AG08395 (cell line): ENCODE data around the gene CORO2A.

Experiments used
- DNase-seq: peaks from one replicate; pipeline ENCODE4 v3.0.0; 2012; ENCODE audit warnings: mixed read lengths, low spot score

CORO2A gene

GRCh38 chr9:98219794-98220370 lies 27.4 kb upstream of the CORO2A start:
- no peak for DNase-seq

- DNase-seq: no peak
Observed at GRCh38 chr9:98219364-98219716, 26.9 kb upstream of the CORO2A start.

DNA sequence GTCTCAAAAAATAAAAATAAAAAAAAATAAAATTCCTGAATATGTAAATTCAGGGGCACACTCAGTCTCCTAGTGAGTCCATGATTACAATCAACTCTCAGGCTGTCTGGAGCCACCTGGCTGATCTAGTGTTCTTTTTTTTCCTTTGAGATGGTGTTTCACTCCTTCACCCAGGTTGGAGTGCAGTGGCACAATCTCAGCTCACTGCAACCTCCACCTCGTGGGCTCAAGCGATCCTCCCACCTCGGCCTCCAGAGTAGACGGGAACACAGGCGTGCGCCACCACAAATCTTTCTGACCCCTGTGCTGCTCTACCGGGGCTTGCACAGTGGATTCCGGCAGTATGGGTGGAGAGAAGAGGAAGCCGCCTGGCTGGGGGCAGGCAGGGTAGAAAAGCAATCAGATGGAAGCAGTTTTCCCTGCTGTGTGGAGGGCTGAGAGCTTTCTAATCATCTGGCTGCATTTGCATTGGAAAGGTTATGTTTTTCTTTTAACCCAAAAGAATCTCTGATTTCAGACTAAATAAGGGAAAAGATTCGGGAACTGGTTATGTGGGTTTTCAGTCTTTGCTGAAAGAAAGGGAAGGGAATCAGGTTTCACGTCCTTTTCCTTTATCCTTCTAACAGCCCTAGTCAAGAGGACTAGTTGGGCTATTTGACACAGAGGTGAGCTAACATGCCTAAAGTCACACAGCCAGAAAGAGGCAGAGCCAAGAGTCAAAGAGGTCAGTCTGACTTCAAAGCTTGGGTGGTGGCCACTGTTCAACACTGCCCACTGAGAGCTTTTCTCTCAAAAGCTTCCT lies 26.3 kb upstream of the CORO2A start:
- DNase-seq: no peak

DNA sequence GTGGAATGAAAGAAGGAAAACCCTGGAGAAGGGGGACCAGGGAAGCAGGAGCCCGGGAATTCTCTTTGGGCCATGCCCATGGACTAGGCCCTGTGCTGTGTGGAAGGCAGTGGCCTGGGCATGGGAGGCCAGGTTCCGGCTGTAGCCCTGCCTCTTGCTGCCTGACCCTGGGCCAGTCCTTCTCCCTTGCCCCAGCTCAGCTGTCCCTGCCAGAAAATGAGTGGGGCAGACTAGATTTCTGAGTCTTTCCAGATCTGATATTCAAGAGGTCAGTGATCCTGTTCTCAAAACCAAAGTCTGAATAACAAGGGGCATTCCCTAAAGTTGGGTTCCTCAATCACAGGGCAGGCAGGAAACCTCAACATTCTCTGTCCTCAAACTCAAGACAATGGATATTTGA lies 24.8 kb upstream of the CORO2A start:
- no peak for DNase-seq

DNA sequence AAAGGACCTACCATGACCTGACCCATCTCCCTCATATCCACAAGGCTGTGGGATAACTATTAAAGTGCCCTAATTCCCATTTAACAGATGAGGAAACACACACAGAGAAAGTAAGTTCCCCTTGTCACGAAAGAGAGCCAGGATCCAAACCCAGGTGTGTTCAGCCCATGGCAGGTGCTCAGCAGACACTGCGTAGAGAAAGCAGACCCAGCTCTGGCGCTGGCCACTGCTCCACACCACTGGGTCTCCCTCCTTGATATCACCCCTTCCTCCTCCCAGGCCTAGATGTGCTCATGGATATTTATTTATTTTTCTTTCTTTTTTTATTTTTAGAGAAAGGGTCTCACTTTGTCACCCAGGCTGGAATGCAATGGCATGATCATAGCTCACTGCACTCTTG lies 24.0 kb upstream of the CORO2A start:
- DNase-seq: no peak

- peak; percentile 26 for DNase-seq
Observed at GRCh38 chr9:98215821-98216220, 23.4 kb upstream of the CORO2A start.

GRCh38 chr9:98215271-98215670 lies 22.8 kb upstream of the CORO2A start:
- DNase-seq: no peak

- DNase-seq: no peak
Observed at GRCh38 chr9:98214811-98215210, 22.4 kb upstream of the CORO2A start.

DNA sequence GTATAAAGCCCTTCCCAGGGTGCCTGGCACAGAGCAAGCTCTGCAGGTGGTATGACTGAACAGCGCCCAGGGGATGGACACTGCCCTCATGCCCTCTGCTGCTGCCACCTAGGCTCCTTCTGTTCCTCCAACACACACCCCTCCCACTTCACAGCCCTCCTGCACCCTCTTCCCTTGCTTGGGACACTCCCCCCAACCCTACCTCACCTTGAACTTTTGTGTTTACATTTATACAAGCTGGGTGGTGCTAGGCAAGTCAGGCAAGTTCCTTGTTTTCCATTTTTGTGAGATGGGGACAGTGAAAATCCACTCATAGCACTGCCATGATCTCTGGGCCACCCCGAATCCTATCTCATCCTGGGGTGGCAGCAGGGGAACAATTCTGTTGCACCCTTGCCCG lies 18.8 kb upstream of the CORO2A start:
- DNase-seq: no peak

DNA sequence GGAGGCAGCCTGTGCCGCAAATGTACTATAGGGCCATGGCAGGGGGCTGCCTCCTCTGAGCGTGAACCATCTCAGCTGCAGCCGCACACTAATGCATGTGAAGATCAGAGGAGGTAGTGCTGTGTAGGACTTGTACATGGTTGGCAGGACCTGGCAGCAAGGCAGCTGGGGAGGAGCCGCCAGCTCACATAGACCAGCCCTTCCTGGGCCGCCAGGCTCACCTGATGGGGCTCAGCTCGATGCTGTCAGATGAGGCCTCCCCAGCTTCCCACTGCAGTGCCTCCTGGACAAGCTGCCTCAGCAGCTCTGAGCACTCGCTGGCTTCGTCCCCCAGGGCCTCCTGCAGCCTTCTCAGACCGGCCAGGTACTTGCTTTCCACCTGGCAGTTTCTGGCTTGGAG lies 18.0 kb upstream of the CORO2A start:
- DNase-seq: no peak

DNA sequence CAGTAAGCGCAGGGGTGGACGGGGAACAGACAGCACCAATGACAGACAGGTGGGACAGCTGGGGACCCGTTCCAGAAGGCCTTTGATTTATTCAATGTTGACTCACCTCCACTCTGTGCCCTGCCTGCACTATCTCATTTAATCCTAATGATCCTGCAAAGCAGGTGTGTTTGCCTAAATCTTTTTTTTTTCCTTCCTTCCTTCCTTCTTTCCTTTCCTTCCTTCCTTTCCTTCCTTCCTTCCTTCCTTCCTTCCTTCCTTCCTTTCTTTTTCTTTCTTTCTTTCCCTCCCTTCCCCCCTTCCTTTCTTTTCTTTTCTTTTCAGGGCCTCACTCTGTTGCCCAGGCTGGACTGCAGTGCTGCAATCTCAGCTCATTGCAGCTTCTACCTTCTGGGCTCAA lies 17.1 kb upstream of the CORO2A start:
- no peak for DNase-seq

DNA sequence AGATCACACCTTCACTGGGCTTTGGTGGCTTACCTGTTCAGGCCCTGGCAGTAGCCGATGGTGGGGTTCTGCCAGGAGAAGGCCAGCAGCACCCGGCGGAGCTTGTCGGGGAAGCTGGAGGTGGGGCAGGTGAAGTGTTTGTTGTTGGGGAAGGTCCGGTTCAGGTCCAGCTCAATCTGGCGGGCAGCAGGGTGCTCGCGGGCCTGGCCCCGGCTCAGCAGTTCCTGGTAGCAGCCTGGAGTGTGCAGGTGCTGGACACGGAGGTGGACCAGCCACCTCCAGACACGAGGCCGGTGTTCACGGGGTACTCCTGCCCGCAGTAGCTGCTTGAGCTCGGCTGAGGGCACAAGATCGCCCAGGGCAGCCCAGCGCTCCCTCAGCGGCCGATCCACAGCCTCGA lies 16.2 kb upstream of the CORO2A start:
- DNase-seq: no peak

GRCh38 chr9:98207606-98208005 lies 15.2 kb upstream of the CORO2A start:
- DNase-seq: no peak

- no peak for DNase-seq
Observed at GRCh38 chr9:98206754-98207153, 14.3 kb upstream of the CORO2A start.

DNA sequence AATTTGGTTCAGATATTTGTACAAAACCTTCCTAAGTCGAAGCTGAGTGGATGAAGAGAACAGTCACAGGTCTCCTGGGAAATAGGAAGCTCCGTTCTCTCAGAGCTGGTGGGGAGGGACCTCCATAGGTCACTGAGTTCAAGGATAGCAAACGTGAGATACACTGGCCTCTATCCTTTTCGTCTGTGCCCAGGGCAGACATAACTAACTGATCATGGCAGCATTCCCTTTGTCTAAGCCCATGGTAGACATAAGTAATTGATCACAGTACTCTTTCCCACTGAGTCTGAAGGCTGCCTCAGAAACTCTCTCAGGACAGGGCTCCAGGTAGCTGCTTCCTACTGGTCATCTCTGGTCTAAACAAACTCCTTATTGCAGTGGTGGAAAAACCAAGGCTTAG lies 12.3 kb upstream of the CORO2A start:
- DNase-seq: no peak

- DNase-seq: no peak
Observed at GRCh38 chr9:98203153-98203552, 10.7 kb upstream of the CORO2A start.

DNA sequence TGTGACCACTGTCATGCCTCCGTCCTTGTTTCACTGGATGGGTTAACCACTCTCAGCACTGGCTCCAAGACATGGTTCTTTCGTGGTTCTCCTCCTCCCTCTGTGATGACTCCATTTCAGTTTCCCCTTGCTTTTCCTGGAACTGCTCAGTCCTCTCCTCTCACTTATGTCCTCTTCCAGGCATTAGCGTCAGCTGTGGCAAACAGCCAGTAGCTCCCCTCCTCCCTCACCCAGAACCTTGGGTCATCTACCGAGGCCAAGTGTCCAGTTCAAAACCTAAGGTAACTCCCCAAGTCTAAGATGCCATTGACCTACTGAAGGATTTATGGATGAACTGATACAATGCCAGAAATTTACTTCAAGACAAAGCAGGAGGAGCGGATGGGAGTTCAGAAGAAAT lies 9.8 kb upstream of the CORO2A start:
- DNase-seq: no peak

DNA sequence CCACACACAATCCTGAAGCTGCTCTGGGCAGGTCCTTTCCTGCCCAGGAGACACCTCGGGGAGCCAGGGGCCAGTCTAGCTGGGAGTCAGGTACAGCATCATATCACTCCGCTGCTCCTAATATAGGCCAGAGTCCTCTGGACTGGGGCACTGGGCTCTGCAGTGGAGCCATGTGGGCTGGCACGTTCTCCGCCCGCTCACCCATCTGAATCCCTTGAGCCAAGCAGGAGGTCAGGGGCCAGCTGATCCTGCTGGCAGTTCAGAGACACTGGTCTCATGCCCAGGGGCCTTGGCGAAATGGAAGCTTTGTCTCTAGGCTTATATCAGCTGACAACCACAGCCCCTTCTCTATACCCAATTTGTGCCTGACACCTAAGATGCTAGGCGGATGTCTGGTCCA lies 9.3 kb upstream of the CORO2A start:
- DNase-seq: no peak

DNA sequence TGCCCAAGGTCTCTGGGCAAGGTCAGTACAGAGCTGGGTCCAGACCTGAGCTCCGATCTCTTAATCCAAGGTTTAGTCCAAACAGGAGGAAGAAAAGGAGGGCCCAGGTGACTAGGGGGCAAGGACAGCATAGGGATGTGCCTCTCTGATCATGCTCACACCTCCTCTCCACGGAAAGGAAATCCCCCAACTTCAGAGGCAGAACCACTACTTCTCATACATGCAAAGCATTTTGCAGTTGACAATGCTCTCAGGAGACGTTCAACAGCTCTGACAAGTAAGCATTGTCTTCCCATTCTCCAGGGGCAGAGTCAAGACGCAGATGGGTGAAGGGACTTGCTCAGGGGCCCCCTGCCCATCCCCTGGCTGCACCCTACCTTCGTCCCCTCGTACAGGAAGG lies 8.7 kb upstream of the CORO2A start:
- no peak for DNase-seq

DNA sequence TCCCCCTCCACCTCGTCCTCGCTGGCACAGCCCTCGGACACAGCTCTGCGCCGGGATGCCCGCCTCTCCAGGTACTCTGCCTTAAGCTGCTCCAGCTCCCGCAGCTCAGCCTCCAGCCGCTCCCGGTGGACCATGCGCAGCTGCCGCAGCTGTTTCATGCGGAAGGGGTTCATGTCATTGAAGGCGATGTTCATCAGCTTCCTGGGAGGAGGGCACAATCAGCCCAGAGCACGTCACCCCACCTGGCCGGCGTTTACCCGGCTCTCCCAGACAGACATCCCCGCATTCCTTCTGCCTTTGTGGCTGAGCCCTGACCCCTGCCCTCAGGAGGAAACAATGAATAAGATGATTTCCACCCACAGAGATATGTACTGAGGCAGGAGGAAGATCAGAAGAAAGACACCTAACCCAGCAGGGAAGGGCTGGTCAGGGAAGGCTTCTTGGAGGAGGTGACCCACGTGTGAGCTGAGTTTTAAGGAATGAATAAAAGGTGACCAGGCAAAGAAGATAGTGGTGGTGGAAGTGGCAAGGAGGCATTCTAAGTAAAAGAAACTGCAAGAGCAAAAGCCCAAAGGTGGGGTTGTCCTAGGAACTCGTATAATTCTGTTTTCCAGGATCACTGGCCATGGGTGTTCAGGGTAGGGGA lies 7.1 kb upstream of the CORO2A start:
- no peak for DNase-seq

DNA sequence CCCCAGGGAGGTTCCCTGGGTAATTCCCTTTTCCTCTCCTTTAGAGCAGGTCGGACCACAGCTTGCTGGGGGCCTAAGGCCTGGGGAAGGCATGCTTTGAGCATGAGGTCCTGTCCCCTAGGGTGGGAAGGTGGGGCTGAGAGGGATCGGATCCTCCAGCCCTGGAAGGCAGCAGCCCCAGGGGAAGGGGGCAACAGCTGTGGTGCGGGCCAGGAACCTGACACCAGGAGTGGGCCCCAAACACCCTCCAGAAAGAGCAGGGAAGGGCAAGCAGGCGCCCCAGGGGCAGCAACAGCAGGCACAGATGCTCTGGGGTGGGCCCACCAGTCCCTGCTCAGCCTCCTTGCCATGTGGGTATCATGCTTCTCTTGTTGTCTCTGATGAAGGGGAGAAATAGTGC lies 3.2 kb upstream of the CORO2A start:
- DNase-seq: no peak

DNA sequence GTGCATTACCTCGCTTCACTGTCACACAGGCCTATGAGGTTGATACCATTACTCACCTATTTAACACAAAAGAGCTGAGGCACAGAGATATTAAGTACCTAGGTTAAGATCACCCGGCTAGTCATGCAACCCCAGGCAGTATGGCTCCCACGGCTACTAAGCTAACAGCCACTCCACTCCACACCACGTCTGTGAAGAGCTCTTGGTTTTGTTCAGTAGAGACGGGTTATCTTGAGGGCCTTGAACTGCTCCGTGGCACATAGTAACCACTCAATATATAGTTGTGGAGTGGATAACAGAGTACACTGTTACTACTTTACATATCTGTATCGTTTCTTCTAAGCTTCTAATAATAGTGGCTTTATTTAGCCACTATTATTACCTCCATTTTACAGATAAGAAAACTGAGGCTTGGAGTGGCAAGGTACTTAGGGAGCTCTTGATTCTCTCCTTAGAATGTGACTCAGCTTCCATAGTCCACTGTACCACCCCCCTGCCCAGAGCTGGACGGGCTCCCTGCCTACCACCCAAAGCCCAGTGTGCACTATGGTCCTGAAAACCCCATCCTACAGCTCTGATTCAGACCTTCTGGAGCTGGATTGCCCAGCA lies 1.0 kb upstream of the CORO2A start:
- no peak for DNase-seq
